GM18526 (cell line): ENCODE measurements around the gene KRT23.

Source experiments
- POLR2A ChIP-seq: IDR thresholded peaks from 3 replicates; pipeline ENCODE4 v1.6.1; 2011; ENCODE audit not compliant: insufficient read length; ENCODE audit errors: extremely low read depth

KRT23 gene

DNA sequence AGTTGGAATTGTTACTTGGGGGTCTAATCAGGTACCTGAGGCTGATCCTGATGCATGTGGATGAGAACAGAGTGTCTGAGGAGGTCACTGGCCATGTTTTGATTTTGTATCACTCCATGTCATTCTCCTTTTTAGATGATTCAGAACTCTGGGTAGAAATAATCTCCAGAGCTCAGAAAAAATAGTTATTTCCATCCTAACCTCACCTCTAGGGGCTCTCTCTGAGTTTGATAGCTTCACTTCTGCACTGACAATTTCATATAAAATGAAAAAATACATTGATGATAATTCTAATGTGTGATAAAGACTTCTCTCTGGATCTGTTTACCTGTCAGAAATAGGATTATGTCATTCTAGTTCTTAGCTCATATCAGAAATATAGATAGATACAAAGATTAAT lies 64.2 kb downstream of the KRT23 start:
- no peak for TF ChIP-seq POLR2A
